Stimulated activated CD4-positive, alpha-beta T cell treated with anti-CD3 and anti-CD28 coated beads, Interleukin-4, amount 100 ng/mL, for 1 hour (primary cell): Measurements from ENCODE around the gene TBL1X.

Source experiments
- DNase-seq: peaks from one replicate; pipeline ENCODE4 v3.0.0-alpha.2; 2020

Gene TBL1X

DNA sequence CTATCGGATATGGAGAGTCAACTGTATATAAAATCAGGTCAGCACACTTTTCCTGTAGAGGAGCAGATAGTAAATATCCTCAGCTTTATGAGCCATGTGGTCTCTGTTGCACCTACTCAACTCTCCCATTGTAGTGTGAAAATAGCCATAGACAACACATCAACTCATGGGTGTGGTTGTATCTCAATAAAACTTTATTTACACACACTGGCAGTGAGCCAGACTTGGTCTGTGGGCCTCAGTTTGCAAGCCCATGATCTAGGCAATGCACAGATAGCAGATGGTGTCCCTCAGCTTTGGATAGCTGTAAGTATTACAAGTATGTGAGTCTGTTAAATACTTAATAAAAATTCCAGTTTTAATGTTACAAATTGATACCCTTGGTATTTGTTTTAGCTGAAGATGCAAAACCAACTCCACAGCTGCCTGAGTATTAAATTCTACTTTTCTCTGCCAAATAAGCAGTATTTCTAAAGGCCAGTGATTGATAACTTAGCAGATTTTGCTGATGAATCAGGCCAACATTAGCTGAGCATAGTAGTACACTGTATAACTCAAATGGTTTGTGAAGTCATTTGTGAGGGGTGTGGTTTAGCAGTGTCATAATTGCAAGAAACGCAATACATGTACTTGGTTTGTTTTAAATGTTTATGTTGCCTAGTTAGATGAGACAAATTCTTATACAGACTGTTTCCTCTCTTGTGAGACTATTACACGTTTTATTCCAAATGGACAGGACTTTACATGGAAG is 213.5 kb downstream of the TBL1X start:
- no peak for DNase-seq

DNA sequence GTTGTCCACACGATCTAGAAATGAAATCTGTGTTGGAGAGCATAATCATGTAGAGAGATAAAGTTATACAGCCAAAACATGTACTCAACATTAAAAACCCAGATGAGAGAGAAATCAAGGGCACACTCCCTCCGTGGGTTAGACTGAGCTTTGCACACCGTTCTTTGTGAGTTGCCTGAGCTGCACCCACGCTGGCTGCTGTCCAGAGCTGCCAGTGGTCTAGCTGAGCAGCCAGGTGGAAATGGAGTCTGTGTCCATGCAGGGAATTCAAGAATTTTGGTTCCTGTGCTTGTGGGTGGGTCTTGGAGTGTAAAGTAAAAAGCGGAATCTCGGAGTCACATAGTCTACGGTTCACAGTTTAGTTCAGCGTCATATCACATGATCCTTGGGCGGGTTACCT is 216.2 kb downstream of the TBL1X start:
- no peak for DNase-seq

DNA sequence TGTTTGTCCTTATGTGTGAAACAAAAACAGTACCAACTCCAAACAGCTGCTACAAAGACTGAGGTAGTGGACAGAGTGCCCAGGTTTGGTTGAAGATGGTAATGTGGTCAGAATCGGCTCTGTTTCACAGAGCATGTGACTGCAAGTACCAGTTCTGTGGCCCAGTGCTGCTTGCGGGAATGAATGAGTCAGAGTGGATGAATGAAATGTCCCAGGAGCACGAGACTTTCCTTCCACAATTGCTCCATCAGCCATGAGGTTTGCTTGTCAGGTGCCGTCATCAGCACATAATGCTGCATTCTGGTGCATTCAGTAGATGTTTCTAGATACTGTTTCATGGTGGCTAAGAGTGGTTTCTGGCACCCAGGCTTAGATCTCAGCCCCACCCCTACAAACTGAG is 216.6 kb downstream of the TBL1X start:
- DNase-seq: no peak

DNA sequence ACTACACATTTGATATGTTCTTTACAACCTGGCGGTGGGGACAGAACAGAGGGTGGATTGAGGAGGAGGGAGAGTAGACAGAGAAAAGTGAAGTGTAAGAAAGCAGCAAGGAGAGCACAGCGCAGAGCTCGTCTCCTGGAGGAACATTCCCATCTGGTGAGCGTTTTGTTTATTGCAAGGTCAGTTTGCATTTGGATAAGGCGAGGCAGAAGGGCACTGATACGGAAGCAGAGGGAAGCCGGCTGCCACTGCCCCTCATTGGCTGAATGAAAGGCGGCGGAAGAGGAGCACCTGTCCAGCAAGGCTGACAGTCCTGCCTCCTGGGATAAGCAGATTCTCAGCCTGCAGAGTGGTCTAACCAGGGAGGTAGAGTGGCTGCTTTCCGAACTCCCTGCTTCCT is 217.6 kb downstream of the TBL1X start:
- no peak for DNase-seq

DNA sequence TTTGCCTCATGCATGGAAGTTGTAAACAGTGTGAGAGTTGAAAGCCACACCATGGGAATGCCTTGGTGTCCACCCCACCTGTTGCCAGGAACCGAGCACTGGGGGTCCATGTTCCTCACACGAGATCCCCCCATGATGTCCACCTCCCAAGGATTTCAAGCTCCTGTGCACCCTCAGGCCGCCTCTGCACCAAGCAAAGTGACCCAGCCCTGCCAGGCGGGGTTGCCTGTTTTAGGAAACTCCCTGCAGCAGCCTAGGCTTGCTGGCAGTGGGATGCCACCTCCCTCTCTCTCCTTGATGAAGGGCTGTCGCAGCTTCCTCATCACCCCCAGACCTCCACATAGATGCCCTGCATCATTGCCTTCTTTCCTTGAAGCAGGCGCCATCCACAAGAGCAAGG is 218.0 kb downstream of the TBL1X start:
- no peak for DNase-seq

DNA sequence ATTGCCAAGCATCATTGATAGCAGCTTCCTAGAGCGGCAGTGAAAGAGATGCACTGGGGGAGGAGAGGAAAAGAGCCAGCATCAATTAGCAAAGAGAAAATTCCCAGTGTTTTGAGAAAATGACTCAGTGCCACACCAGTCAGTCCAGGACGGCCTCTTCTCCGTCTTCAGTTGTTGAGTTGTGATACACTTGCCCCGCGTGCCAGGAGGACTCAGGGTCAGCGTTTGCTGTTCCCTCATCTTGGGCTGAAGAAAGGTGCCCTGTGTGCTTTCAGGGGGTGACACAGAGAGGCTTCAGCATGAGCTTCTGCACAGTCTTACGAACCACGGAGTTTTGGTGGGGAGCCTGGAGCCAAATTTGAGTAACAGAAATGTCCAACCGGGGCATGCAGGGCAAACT is 218.5 kb downstream of the TBL1X start:
- no peak for DNase-seq

DNA sequence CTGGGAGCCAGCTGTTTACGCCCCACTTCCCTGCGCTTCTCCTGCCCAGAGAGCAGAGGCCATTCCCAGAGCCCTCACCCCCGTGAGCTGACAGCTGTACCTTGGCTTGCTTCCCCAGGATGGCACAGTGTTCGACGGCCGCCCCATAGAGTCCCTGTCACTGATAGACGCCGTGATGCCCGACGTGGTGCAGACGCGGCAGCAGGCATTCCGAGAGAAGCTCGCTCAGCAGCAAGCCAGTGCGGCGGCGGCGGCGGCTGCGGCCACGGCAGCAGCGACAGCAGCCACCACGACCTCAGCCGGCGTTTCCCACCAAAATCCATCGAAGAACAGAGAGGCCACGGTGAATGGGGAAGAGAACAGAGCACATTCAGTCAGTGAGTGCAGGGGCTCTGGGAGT is 223.0 kb downstream of the TBL1X start:
- no peak for DNase-seq

DNA sequence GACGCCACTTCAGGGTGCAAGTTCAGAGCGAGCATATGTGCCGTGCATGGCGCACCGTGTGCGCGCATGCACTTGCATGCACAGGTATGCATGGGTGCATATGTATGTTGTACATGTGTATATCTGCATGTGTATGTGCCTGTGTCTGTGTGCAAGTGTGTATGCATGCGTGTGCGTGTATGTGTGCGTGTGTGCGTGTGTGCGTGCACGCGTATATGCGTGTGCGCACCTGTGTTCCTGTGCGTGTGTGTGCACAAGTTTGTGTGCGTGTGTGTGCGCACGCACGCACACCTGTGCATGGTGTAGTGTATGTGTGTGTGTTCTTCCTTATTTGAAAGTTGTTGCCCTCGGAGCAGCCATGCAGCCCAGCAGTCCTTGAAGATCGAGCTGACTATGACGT is 224.0 kb downstream of the TBL1X start:
- DNase-seq: no peak

DNA sequence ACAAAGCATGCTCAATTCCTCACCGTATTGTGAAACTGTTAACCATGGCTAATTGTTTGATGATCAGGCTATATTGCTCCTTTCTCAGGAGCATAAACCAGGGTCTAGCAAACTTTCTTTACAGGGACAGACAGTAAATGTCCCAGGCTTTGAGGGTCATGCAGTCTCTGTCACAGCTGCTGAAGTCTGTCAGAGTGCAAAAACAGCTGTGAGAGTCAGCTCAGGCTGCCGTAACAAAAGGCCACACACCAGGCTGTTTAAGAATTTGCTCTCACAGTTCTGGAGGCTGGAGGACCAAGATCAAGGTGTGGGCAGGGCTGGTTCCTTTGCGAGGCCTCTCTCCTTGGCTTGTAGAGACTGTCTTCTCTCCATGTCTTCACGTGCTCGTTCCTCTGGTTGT is 225.2 kb downstream of the TBL1X start:
- no peak for DNase-seq

DNA sequence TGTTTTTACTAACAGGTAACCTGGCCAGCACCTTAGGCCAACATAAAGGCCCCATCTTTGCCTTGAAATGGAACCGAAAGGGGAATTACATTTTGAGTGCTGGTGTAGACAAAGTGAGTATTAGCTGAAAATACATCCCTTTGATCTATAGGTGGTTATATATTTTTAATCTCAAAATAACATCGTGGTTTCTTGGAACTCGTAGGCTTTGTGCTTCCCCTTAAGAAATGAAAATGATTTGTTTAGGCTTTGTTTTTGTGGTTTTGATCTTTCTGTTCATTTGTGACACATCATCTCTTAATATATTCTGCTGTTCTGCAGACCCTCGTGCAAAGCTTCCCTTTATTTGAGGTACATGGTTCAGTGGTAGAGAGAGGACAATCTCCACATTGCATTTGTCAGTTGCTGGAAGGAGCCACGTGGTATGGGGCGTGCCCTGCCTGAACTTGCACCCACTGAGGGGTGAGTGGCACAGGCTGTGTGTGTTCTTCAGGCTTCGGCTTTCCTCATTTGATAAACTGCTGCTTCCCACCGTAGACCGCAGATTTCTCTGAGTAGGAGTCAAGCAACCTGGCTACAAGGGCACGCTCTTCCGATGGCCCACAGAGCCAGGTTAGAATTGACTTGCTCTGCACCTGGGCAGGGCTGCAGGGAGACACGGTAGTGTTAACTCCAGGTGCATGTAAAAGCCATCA is 228.6 kb downstream of the TBL1X start:
- no peak for DNase-seq

DNA sequence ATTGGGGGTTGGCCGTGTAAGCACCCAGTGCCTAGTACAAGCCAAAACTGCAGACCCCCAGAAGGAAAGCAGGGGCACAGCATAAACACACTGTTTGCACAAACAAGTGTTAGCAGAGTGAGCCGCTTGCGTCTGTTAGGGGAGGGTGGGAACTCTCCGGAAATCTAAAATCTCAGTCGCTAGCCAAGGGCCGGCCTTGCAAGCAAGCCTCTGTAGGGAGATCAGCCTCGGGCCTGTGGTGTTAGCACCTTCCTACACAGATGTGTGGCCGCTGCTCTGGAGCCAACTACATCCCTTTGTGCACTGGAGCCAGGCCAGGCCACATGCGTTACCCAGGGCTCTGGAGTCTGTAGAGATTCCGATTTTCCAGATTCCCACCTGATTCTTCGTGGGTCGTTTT is 233.7 kb downstream of the TBL1X start:
- DNase-seq: no peak

DNA sequence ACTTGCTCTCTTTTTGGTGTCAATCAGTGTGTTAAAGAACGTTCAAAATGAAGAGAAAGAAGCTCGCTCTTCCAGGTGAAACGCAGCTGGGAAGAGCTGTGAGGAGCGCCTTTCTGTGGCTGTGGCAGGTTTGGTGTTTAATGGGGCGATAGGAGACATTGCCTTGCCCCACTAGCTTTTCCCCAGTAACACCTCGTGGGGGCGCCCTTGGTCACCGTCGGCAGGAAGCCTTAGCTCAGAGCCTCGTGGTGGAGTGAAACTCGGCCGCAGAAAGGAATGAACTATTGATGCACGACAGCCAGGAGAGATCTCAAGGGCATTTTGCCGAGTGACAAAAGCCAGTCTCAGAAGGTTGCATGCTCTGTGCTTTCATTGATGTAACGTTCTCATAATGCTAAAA is 235.7 kb downstream of the TBL1X start:
- DNase-seq: no peak

DNA sequence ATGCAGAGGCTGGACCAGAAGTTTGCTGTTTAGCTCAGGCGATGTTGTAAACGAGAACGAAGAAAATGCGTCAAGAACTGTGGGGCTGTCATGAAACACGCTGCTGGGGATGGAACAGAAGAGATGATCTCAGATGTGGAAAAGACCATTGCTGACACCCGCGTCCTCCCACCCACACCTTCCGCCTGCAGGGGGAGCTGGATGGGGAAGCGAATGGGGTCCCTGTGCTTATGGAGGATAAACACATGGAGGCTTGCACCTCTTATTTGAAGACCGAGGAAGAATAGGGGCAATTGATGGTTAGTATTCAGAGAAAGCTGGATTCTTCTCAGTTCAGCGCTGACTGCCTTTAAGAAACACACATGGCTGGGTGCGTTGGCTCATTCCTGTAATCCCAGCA is 236.9 kb downstream of the TBL1X start:
- no peak for DNase-seq

DNA sequence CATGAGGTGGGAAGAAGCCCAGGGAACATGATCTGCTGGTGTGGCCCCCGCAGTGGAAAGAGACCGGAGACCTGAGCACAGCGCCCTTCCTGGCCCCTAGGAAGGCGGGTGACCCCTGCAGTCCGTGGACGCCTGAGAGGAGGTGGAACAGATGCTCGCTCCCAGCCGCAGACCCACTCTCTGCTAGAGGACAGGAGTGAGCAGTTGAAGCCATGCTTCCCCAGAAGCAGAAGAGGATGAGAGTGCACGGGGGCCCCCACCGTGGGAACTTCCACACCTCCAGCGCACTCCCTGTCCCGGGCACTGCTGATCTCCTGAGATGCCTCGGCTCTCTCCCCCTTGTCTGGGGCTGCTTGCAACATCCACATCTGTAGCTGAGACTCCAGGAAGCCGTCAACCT is 238.5 kb downstream of the TBL1X start:
- no peak for DNase-seq

DNA sequence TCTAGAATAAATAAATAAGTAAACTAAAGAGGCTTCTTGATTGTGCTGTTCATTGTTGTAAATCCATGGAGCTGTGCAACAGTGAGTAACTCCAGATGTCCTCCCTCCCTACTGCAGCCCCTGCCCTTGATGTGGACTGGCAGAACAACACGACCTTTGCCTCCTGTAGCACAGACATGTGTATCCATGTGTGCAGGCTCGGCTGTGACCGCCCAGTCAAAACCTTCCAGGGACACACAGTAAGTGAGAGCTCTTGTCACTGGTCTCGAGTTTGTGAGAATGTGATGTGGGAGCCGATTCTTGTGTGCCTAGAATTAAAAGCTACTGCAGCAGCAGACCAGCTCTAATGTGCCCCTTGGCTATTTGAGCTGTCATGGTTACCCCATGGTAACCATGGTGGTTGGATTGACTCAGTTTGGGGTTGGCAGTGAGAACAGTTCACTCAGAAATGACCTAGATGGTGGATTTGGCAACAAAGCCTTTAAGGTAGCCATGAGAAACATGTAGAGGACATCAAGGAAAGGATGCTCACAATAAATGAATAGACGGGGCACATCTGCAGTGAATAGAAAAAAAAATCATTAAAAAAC is 240.1 kb downstream of the TBL1X start:
- no peak for DNase-seq

DNA sequence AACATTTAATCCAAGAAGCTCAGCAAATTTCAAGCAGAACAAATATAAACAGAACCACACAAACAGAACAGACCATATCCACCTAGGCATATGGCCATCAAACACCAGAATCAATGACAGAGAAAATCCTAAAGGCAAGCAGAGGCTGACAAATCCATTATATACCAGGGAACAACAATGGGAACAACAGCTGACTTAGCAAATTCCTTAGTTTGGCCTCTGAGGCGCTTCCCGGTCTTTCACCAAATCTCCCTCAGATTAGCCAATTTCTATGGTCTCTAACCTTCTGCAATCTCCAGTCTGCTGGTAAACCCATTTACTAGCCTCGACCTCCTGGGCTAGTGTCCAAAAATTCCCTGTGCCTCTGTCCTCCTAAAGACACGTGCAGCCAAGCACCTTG is 241.6 kb downstream of the TBL1X start:
- DNase-seq: no peak

DNA sequence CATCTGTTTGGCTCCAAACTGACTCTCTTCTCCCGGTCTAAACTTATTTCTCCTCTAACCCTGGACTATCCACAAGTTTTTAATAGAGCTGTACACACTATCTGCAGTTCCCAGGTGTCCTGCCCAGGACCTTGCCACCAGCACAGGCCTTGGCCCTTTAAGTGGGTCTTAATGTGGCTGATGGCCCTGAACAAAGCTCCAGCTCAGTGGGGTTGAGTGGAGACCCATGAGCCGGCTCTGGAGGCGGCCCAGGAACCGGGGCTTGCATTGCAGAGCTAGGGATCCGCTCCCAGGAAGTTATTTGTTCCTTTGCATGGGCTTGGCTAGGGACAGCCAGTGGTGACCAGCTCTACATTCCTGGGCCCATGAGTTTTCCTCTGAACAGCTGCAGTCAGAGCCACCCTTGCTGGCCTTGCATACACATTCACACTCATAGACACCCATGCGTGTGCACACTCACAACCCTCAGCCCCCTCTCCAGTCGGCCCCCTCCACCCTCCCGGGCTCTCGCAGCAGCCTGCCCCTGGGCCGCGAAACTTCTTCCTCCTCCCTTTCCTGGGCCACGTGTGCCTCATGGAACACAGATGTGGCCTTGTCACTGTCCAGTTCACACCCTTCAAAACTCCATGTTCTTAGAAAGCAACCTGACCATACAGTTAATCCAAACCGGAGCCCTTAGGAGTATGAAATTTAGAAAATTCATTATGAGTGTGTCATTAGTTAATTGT is 242.6 kb downstream of the TBL1X start:
- no peak for DNase-seq

DNA sequence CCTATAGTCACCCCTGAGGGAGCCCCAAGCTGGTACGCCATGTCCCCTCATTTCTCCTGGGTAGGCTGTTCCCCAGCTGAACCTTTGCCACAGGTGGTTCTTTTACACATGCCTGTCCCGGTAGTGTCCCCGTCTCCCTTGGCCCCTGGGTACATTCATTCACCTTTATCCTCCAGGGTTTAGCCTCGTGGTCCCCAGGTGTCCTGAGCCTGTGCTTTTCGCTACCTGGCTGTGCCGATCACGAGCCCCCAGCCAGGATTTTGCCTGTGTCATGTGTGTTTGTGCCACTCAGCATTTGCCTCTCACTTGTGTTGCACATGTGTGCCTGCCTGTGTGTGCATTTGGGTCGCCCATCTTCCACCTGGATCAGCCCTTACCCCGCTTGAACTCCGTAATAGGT is 243.2 kb downstream of the TBL1X start:
- DNase-seq: no peak

DNA sequence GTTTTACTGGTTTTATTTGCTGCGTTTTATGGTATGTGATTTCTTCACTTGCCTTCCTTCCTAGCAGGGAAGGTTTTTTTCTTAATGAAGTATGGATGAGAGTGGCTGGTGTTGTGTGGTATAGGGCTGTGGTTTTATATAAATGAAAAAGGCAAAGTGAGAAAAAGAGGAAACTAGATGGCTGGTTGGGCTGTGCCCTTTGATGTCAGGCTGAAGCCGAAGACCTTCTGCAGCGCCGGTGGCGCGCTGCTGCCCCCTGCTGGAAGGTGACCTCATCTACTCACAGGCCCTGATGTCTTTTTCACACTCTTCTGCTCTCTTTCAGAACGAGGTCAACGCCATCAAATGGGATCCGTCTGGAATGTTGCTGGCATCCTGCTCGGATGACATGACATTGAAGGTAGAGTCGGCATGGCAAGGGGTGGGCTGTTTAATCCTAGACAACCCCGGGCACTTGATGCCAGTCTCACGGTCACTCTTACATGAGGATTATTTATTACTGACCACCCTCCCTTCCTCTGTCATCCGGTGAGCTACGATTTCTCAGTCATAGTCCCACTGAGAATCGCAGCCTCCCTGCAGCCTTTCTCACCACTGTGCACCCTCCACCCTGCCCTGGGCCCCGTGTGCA is 244.2 kb downstream of the TBL1X start:
- DNase-seq: peak; percentile 75

DNA sequence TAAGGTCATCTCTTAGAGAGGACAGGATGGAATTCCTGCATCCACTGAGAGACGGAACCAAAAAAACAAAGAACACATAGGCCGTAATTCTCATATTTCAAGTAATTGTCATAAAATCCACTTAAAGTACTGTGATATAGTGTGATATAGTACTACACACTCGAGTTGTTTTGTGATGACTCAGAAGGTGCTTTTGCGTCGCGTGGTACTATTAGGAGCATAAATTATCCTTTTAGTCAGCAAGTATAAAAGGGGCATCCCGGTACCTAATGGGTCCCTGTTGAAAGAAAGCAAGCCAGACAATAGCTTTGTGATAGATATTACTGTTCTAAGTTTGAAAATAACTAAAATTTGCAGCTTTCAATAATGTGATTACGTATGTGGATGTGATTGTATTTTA is 245.5 kb downstream of the TBL1X start:
- DNase-seq: no peak

DNA sequence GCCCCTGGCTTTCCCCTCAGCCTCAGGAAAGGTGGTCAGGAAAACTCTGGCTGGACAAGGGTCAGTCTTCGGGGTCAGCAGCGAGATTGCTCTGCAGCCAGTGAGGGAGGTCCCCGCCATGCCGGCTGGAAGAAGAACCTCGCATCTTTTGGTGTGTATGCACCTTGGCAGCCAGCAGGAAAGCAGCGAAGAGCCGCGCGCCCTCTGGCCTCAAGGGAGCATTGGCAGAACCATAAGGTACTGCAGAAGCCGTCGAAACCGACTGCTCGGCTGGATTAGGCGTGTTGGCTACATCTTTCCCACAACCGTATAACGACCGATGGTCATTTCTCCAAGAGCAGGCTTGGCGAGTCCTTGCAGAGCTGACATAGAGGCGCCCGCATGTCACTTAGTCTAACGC is 252.5 kb downstream of the TBL1X start:
- no peak for DNase-seq

DNA sequence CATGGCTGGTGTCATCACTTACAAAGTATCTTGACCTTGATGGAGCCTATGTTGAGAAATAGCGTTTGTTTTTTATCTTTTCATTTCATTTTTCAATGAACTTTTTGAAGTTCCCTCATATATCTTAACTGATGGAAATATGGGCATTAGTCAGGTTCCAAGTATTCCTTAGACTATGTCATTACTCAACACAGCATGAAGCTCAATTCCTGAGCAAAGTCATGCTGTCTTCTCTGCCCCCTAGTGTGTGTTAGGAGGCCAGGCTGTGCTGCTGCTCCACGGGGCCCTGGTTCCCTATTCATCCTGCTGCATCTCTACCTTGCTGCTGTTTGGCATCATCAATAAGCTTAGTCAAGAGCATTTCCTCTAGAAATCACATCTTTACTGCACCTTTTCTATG is 259.9 kb downstream of the TBL1X start:
- no peak for DNase-seq

DNA sequence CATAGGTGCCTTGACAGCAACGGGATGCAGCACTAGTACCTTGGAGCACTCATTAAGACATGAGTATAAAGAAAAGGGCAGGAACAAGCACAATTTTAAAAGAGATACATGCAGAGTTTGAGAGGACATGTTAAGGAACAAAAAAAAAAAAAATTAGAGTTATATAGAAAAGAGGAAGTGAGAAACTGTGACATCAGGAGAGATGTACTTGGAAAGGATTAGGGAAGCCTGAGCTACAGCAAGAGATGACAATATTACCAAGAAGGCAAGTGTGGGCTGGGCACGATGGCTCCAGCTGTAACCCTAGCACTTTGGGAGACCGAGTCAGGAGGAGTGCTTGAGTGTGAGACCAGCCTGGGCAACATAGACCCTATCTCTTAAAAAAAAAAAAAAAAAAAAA is 263.4 kb downstream of the TBL1X start:
- no peak for DNase-seq
